SK-MEL-5 (cell line): ENCODE measurements around the gene NKAIN4. TPM values are rescaled to one million over a fixed set of nuclear protein-coding genes. Genes with fewer than 3 reads are reported as not detected.
"Not testable (repeated sequence)": the region's sequence is repeated elsewhere in the genome, so short reads cannot be mapped to it uniquely, and the experiment has no call there.

ENCODE experiments used
- DNase-seq: peaks from one replicate; pipeline ENCODE4 v3.0.0-alpha.2; 2016; ENCODE audit warnings: low read depth, low spot score
- in situ Hi-C: cut with HindIII; loops from 2 replicates; pipeline ENCODE4 v1.10.0; 2016; ENCODE audit warnings: low sequenced_read_pairs, high pct_unique_total_duplicates, low pct_unique_long_range_greater_than_20kb
- total RNA-seq: library from RNA; depleted of rRNA; stranded (reverse); fragments of >200 nt; shearing (Covaris generic); gene quantifications from 2 replicates; pipeline ENCODE4 v1.2.3, GENCODE V29; 2014

Gene NKAIN4
- total RNA-seq, 1 experiment from 2014 or later, result not detected

- DNase-seq, result no peak
- in situ Hi-C loops, result no loop called here
Observed at GRCh38 chr20:63233061-63233344, 21.3 kb downstream of the NKAIN4 start.

GRCh38 chr20:63232235-63233060, 21.8 kb downstream of the NKAIN4 start:
- peak; percentile 73 for DNase-seq
- in situ Hi-C loops, result no loop called here

- DNase-seq, result peak; percentile 83
Observed at GRCh38 chr20:63230800-63231268, 23.4 kb downstream of the NKAIN4 start.

GRCh38 chr20:63228806-63229205, 25.5 kb downstream of the NKAIN4 start:
- DNase-seq, result no peak
- in situ Hi-C loops, result no loop called here

More at GRCh38 chr20:63230800-63231268, 23.4 kb downstream of the NKAIN4 start:
- in situ Hi-C loops, result no loop called here

GRCh38 chr20:63227260-63227659, 27.0 kb downstream of the NKAIN4 start:
- in situ Hi-C loops, result no loop called here
- DNase-seq, result no peak

- DNase-seq, result no peak
- in situ Hi-C loops, result no loop called here
Observed at GRCh38 chr20:63226042-63226943, 28.0 kb downstream of the NKAIN4 start.

GRCh38 chr20:63225082-63225454, 29.2 kb downstream of the NKAIN4 start:
- DNase-seq, result no peak
- in situ Hi-C loops, result no loop called here

- in situ Hi-C loops, result no loop called here
- peak; percentile 44 for DNase-seq
Observed at GRCh38 chr20:63224412-63225081, 29.7 kb downstream of the NKAIN4 start.

GRCh38 chr20:63223826-63224207, 30.4 kb downstream of the NKAIN4 start:
- in situ Hi-C loops, result no loop called here
- no peak for DNase-seq

GRCh38 chr20:63223121-63223825, 31.0 kb downstream of the NKAIN4 start:
- DNase-seq, result peak; percentile 72
- in situ Hi-C loops, result no loop called here

- DNase-seq, result no peak
- in situ Hi-C loops, result no loop called here
Observed at GRCh38 chr20:63222541-63222940, 31.7 kb downstream of the NKAIN4 start.

- DNase-seq, in situ Hi-C loops: not testable (repeated sequence)
Observed at GRCh38 chr20:63221400-63222053, 32.7 kb downstream of the NKAIN4 start.

GRCh38 chr20:63220696-63221399, 33.4 kb downstream of the NKAIN4 start:
- in situ Hi-C loops, result no loop called here

GRCh38 chr20:63219866-63220521, 34.3 kb downstream of the NKAIN4 start:
- no peak for DNase-seq
- in situ Hi-C loops, result no loop called here

More at GRCh38 chr20:63220696-63221399, 33.4 kb downstream of the NKAIN4 start:
- DNase-seq, result no peak

GRCh38 chr20:63219447-63219821, 34.8 kb downstream of the NKAIN4 start:
- in situ Hi-C loops, result no loop called here
- no peak for DNase-seq
